GM21529 (cell line): ENCODE results near the gene CSTPP1.
"Not testable (repeated sequence)": the region's sequence is repeated elsewhere in the genome, so short reads cannot be mapped to it uniquely, and the experiment has no call there.

Experiments used
- ATAC-seq: cut with Tn5 transposase; IDR thresholded peaks from one replicate; pipeline ENCODE4 v1.9.1; 2021; ENCODE audit not compliant: unreplicated experiment

CSTPP1 gene

GRCh38 chr11:47035108-47035507 is 98.5 kb downstream of the CSTPP1 start:
- ATAC-seq, result no peak

- no peak for ATAC-seq
Measured at GRCh38 chr11:47044119-47044518, 107.6 kb downstream of the CSTPP1 start.

- ATAC-seq, result no peak
Measured at GRCh38 chr11:47047972-47048371, 111.4 kb downstream of the CSTPP1 start.

- no peak for ATAC-seq
Measured at GRCh38 chr11:47050284-47050683, 113.7 kb downstream of the CSTPP1 start.

- ATAC-seq, result no peak
Measured at GRCh38 chr11:47051217-47051616, 114.7 kb downstream of the CSTPP1 start.

- no peak for ATAC-seq
Measured at GRCh38 chr11:47052165-47052564, 115.6 kb downstream of the CSTPP1 start.

GRCh38 chr11:47052576-47052975 is 116.0 kb downstream of the CSTPP1 start:
- ATAC-seq, result no peak

- no peak for ATAC-seq
Measured at GRCh38 chr11:47055534-47055933, 119.0 kb downstream of the CSTPP1 start.

- ATAC-seq, result no peak
Measured at GRCh38 chr11:47056261-47056915, 119.8 kb downstream of the CSTPP1 start.

- ATAC-seq, result no peak
Measured at GRCh38 chr11:47057365-47057764, 120.8 kb downstream of the CSTPP1 start.

- no peak for ATAC-seq
Measured at GRCh38 chr11:47060807-47061206, 124.2 kb downstream of the CSTPP1 start.

- ATAC-seq, result no peak
Measured at GRCh38 chr11:47061429-47062178, 125.0 kb downstream of the CSTPP1 start.

GRCh38 chr11:47062736-47063135 is 126.2 kb downstream of the CSTPP1 start:
- ATAC-seq, result no peak

- no peak for ATAC-seq
Measured at GRCh38 chr11:47067401-47067800, 130.8 kb downstream of the CSTPP1 start.

GRCh38 chr11:47070769-47071168 is 134.2 kb downstream of the CSTPP1 start:
- ATAC-seq, result no peak

GRCh38 chr11:47071341-47071740 is 134.8 kb downstream of the CSTPP1 start:
- ATAC-seq, result no peak

- ATAC-seq, result no peak
Measured at GRCh38 chr11:47071791-47072261, 135.3 kb downstream of the CSTPP1 start.

GRCh38 chr11:47078751-47079521 is 142.4 kb downstream of the CSTPP1 start:
- no peak for ATAC-seq

GRCh38 chr11:47080775-47081174 is 144.2 kb downstream of the CSTPP1 start:
- not testable (repeated sequence) for ATAC-seq

GRCh38 chr11:47083913-47084312 is 147.4 kb downstream of the CSTPP1 start:
- ATAC-seq, result no peak

GRCh38 chr11:47087801-47088200 is 151.2 kb downstream of the CSTPP1 start:
- ATAC-seq, result no peak

GRCh38 chr11:47093541-47093940 is 157.0 kb downstream of the CSTPP1 start:
- no peak for ATAC-seq
